ENCODE data around the gene MSI1.
A peak's percentile ranks its signal among the peaks of the same experiment; 100 is the strongest.

The MSI1 gene

GRCh38 chr12:120292411-120292660 is 76.6 kb downstream of the MSI1 start:
- Histone ChIP-seq H3K4me3 (ENCODE audit: low read length) (peak overlapping the region; percentile 2), H3K27me3 (ENCODE audit: control insufficient read depth, insufficient read depth, low read length) (no peaks in the 10 kb centered on the region), H3K9ac (ENCODE audit: low read length) (peak overlapping the region; percentile 85), H3K9me3 (ENCODE audit: control insufficient read depth, low read length) (no peaks in the 10 kb centered on the region), H3K4me1 (ENCODE audit: control insufficient read depth, insufficient read depth, low read length) (peaks cover 9% of the 10 kb centered on the region), H3K36me3 (ENCODE audit: control insufficient read depth, insufficient read depth, low read length) (no peaks in the 10 kb centered on the region)
